A673 (cell line): Measurements from ENCODE around the gene DYNLT5. TPM values are rescaled to one million over a fixed set of nuclear protein-coding genes. Genes with fewer than 3 reads are reported as not detected.
"Not testable (repeated sequence)": the region's sequence is repeated elsewhere in the genome, so short reads cannot be mapped to it uniquely, and the experiment has no call there.

Experiments used
- BruUV-seq: library from RNA; stranded (reverse); fragments of 400-500 nt; replicated peaks from 2 replicates; lab custom pipeline; 2021; lab: Mats Ljungman, UMichigan
- CTCF ChIA-PET: fragments of 300-600 bp; sonication (Branson Sonifier 250); formaldehyde crosslinking; loops from one replicate; lab custom pipeline; 2022; ENCODE audit warnings: antibody characterized with exemption; lab: Charles Lee
- POLR2A ChIA-PET: fragments of 300-600 bp; sonication (Branson Sonifier 250); formaldehyde crosslinking; loops from one replicate; lab custom pipeline; 2022; ENCODE audit warnings: antibody characterized with exemption; ENCODE audit not compliant: low non-redundant PET; lab: Charles Lee
- DNase-seq: peaks from one replicate; pipeline ENCODE4 v3.0.0-alpha.2; 2015; ENCODE audit warnings: low spot score
- H3K27ac ChIP-seq: fragments of 200-600 bp; sonication (generic); 2 replicates; pipeline ENCODE4 v1.5.1; 2016; ENCODE audit warnings: mixed run types, low read depth, mild to moderate bottlenecking, mixed read lengths, antibody characterized with exemption, low read length; ENCODE audit not compliant: poor library complexity, severe bottlenecking
- H3K27me3 ChIP-seq: fragments of 200-600 bp; sonication (generic); replicated peaks from 2 replicates; pipeline ENCODE4 v1.6.1; 2017; ENCODE audit warnings: mixed run types, low read depth, mild to moderate bottlenecking, mixed read lengths, antibody characterized with exemption, low read length; ENCODE audit not compliant: insufficient read depth, poor library complexity
- H3K36me3 ChIP-seq: fragments of 200-600 bp; sonication (generic); 2 replicates; pipeline ENCODE4 v1.6.1; 2016; ENCODE audit warnings: mixed run types, mild to moderate bottlenecking, mixed read lengths, antibody characterized with exemption, low read length; ENCODE audit not compliant: insufficient read depth, poor library complexity, severe bottlenecking
- H3K4me1 ChIP-seq: fragments of 200-600 bp; sonication (generic); 2 replicates; pipeline ENCODE4 v1.6.1; 2017; ENCODE audit warnings: mixed run types, mild to moderate bottlenecking, mixed read lengths, antibody characterized with exemption, low read length; ENCODE audit not compliant: insufficient read depth, poor library complexity, severe bottlenecking
- H3K4me3 ChIP-seq: fragments of 200-600 bp; sonication (generic); 2 replicates; pipeline ENCODE4 v1.5.1; 2016; ENCODE audit warnings: low read depth, mixed run types, mild to moderate bottlenecking, mixed read lengths, low read length; ENCODE audit not compliant: poor library complexity, severe bottlenecking
- H3K9me3 ChIP-seq: fragments of 200-600 bp; sonication (generic); 2 replicates; pipeline ENCODE4 v1.6.1; 2016; ENCODE audit warnings: mixed run types, low read depth, mild to moderate bottlenecking, mixed read lengths, antibody characterized with exemption, low read length; ENCODE audit not compliant: poor library complexity, severe bottlenecking
- EZH2 ChIP-seq: fragments of 200-600 bp; sonication (generic); IDR thresholded peaks from 2 replicates; pipeline ENCODE4 v1.6.1; 2017; ENCODE audit warnings: borderline replicate concordance, low read depth, mild to moderate bottlenecking, mixed read lengths, antibody characterized with exemption, low read length; ENCODE audit not compliant: poor library complexity, severe bottlenecking
- intact Hi-C: fragments of 100-400 bp; cut with micrococcal nuclease; formaldehyde crosslinking; loops from one replicate; pipeline ENCODE4 v1.10.0; 2022; ENCODE audit not compliant: unreplicated experiment
- total RNA-seq: library from RNA; stranded (reverse); gene quantifications from 2 replicates; pipeline ENCODE4 v1.2.3, GENCODE V29; 2021
- TF ChIP-seq, protein P1 (sequence below): fragments of 300-800, 200-600 bp; sonication (generic); conservative IDR thresholded peaks from 2 replicates; pipeline ENCODE4 v1.5.1; 2017; ENCODE audit warnings: low read depth, mild to moderate bottlenecking, antibody characterized with exemption, low read length, moderate library complexity, mixed read lengths

Gene DYNLT5
- total RNA-seq, 1 experiment from 2014 or later: not detected

DNA sequence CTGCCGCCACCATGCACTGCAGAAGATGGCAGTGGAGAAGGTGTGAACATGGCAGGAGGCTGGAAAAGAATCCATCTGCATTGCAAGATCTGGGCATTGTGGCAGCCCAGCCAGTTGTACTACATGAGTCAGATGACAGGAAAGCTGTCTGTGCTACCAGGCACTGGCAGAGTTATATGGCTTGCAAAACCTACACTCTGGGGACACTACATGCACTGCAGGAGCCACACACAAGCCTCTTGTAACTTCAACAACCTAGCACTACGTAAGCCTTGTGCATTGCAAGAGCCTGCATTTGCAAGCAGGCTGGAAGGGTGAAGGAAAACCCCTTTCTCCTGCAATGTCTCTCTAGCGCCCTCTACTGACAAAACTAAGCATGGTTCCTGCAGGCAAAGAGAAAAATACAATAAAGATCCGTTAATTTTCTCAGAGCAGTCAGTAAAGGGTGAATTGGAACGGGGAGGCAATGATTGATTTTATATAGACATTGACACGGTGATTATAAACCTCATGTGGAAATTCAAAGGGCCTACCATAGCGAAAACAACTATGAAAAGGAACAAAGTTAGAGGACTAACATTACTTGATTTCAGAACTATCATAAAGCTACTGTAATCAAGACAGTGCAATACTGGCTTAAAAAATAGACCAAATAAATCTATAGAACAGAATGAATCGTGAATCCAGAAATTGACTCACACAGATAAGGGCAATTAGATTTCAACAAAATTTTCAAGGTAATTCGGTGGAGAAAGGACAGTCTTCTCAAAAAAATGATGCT lies 26.2 kb upstream of the DYNLT5 start:
- peak; percentile 89 for DNase-seq
- no TSS peak for BruUV-seq
- H3K4me3 ChIP-seq: no peak overlapping the region
- H3K9me3 ChIP-seq: peaks cover 4% of the 10 kb centered on the region
- peaks cover 19% of the 10 kb centered on the region for H3K4me1 ChIP-seq
- TF ChIP-seq, protein P1, sequence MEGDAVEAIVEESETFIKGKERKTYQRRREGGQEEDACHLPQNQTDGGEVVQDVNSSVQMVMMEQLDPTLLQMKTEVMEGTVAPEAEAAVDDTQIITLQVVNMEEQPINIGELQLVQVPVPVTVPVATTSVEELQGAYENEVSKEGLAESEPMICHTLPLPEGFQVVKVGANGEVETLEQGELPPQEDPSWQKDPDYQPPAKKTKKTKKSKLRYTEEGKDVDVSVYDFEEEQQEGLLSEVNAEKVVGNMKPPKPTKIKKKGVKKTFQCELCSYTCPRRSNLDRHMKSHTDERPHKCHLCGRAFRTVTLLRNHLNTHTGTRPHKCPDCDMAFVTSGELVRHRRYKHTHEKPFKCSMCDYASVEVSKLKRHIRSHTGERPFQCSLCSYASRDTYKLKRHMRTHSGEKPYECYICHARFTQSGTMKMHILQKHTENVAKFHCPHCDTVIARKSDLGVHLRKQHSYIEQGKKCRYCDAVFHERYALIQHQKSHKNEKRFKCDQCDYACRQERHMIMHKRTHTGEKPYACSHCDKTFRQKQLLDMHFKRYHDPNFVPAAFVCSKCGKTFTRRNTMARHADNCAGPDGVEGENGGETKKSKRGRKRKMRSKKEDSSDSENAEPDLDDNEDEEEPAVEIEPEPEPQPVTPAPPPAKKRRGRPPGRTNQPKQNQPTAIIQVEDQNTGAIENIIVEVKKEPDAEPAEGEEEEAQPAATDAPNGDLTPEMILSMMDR: peak; percentile 97
- no peak for TF ChIP-seq EZH2
- POLR2A ChIA-PET: interaction anchor here (0.7 kb wide), 1 partner anchor 177 kb away, joined by 4 read pairs; no protein-coding TSS in a partner anchor
- no peaks in the 10 kb centered on the region for H3K36me3 ChIP-seq
- no peak overlapping the region for H3K27ac ChIP-seq
- no peaks in the 10 kb centered on the region for H3K27me3 ChIP-seq
- intact Hi-C loops: loop anchor here (1.0 to 10.0 kb wide), 4 partner anchors 222 to 761 kb away; no protein-coding TSS in a partner anchor
- CTCF ChIA-PET: interaction anchor here (0.6 kb wide), 1 partner anchor 1807 kb away, joined by 4 read pairs; no protein-coding TSS in a partner anchor

DNA sequence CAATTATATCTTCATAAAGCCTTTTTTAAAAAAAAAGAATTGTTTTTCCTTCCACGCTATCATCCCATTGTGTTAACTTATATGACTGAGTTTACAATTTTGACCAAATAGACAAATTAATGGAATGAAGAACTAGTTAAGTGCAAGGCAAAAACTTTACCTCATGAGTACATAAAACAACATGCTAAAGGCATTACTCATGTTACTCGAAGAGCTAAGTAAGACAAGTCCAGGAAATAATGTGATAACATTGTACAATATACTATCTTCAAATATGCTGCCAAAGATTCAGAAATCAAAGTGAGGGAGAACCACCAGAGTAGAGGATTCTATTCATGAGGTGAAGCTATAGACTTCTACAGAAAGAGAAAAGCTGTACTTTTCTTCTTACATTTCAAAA lies 24.2 kb upstream of the DYNLT5 start:
- Histone ChIP-seq H3K36me3 (no peaks in the 10 kb centered on the region), H3K9me3 (peaks cover 4% of the 10 kb centered on the region), H3K27ac (peak overlapping the region; percentile 77), H3K27me3 (no peaks in the 10 kb centered on the region), H3K4me1 (peaks cover 29% of the 10 kb centered on the region), H3K4me3 (no peak overlapping the region)
- DNase-seq: no peak
- no peak for TF ChIP-seq EZH2
- POLR2A ChIA-PET: no interaction called here
- BruUV-seq: no TSS peak
- CTCF ChIA-PET: no interaction called here
- intact Hi-C loops: loop anchor here (10.0 kb wide), 1 partner anchor 763 kb away; no protein-coding TSS in a partner anchor

DNA sequence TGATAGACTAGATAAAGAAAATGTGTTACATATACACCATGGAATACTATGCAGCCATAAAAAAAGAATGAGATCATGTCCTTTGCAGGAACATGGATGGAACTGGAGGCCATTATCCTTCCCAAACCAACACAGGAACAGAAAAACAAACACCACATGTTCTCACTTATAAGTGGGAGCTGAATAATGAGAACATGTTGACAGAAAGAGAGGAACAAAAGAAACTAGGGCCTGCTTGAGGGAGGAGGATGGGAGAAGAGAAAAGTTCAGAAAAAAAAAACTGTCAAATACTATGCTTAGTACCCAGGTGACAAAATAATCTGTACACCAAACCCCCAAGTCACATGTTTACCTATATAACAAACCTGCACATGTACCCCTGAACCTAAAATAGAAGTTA lies 23.5 kb upstream of the DYNLT5 start:
- Histone ChIP-seq H3K27ac (peak overlapping the region; percentile 77), H3K4me1 (peaks cover 36% of the 10 kb centered on the region)
- POLR2A ChIA-PET: interaction anchor here (0.6 kb wide), 1 partner anchor 454 kb away, joined by 3 read pairs; no protein-coding TSS in a partner anchor
- DNase-seq, H3K36me3 ChIP-seq, H3K9me3 ChIP-seq, CTCF ChIA-PET, H3K4me3 ChIP-seq, H3K27me3 ChIP-seq, BruUV-seq: not testable (repeated sequence)
- intact Hi-C loops: loop anchor here (10.0 kb wide), 1 partner anchor 764 kb away; no protein-coding TSS in a partner anchor

DNA sequence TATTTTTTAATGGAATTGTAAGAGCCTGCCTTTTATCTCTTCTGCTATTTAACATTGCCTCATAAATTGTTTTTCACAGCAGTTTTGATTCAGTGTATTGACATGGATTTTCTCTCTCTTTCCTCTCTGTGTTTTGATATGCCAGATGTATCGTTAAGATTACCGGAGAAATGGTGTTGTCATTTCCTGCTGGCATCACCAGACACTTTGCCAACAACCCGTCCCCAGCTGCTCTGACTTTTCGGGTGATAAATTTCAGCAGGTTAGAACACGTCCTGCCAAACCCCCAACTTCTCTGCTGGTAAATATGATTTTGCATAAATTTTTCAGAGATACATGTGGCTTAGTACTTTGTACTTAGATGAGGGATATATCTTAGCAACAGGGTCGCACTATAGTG lies 23.1 kb upstream of the DYNLT5 start:
- POLR2A ChIA-PET: interaction anchor here (0.6 kb wide), 1 partner anchor 454 kb away, joined by 3 read pairs; no protein-coding TSS in a partner anchor
- H3K36me3 ChIP-seq: no peaks in the 10 kb centered on the region
- peaks cover 40% of the 10 kb centered on the region for H3K4me1 ChIP-seq
- intact Hi-C loops: loop anchor here (10.0 kb wide), 1 partner anchor 764 kb away; no protein-coding TSS in a partner anchor
- H3K9me3 ChIP-seq: peaks cover 4% of the 10 kb centered on the region
- H3K27me3 ChIP-seq: no peaks in the 10 kb centered on the region
- DNase-seq: peak; percentile 70
- no peak overlapping the region for H3K4me3 ChIP-seq
- CTCF ChIA-PET: no interaction called here
- no TSS peak for BruUV-seq
- H3K27ac ChIP-seq: peak overlapping the region; percentile 77
- TF ChIP-seq EZH2: no peak
- TF ChIP-seq, protein P1: no peak
